GM08714 (cell line): ENCODE results near the gene PHOX2B.

Source experiments
- H3K4me3 ChIP-seq: fragments of 200-500 bp; sonication (Bioruptor generic); 2 replicates; pipeline ENCODE4 v1.5.1; 2014; ENCODE audit warnings: mild to moderate bottlenecking, low read length, inconsistent platforms
- ZNF274 ChIP-seq: IDR thresholded peaks from 2 replicates; pipeline ENCODE4 v1.6.1; 2012; ENCODE audit warnings: mild to moderate bottlenecking, low read depth, low read length

The PHOX2B gene

GRCh38 chr4:41748571-41749475 lies at the start of gene PHOX2B:
Gene PHOX2B, minus strand, starts transcription at chr4:41748725. Its CDS starts 115 bp downstream, at chr4:41748610.
- TF ChIP-seq ZNF274 = no peak
- H3K4me3 ChIP-seq = no peak within 1 kb of the TSS

- no peak overlapping the region for H3K4me3 ChIP-seq
- no peak for TF ChIP-seq ZNF274
Measured at GRCh38 chr4:41797260-41797659, 48.7 kb upstream of the PHOX2B start.

GRCh38 chr4:41796545-41797210 lies 48.2 kb upstream of the PHOX2B start:
- no peak for TF ChIP-seq ZNF274
- H3K4me3 ChIP-seq = no peak overlapping the region

DNA sequence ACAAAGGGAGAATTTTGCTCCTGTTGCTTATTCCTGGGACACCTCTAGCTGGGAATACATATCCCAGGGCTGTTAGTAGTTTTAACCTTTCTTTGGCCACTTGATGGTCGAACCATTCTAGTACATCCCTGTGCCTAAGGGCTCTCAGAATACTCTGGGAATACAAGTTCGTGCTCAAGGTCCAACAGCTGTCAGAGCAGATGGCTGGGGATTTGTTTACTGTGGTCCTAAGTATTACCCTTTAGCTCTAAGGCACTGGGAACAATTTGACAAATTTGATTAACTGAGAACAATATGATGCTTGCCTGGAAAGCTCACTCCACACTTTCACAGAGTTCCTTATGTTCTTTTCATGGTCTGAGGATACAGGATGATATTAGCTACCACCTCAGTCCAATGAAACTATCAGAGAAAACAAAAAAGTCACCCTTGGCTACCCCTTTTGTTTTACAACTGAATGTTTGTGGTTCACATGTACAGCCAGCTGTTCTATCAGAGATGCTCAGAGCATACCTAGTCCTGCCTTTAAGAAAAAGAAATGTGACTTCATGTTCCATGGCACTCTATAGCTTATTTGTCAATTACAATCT lies 47.4 kb upstream of the PHOX2B start:
- no peak for TF ChIP-seq ZNF274
- no peak overlapping the region for H3K4me3 ChIP-seq

GRCh38 chr4:41792166-41792565 lies 43.6 kb upstream of the PHOX2B start:
- no peak for TF ChIP-seq ZNF274
- H3K4me3 ChIP-seq = no peak overlapping the region

DNA sequence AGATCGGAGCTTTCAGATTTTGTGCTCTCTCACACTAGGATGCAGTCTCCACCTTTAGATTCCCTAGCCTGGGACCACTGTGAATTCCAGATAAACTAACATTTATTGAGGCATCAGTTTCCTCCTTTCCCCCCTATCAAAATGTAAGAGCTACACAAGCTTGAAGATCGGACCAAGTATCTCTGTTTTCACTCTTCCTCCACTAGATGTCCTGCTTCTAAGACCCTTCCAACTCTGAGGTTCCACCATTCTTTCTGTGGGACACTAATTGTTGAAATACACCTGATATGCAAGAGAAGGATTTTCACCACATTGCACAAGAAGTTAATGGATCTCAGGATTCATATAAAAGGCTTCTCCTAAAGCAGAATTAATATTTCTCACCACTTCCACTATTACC lies 43.0 kb upstream of the PHOX2B start:
- TF ChIP-seq ZNF274 = no peak
- no peak overlapping the region for H3K4me3 ChIP-seq

- TF ChIP-seq ZNF274 = no peak
- H3K4me3 ChIP-seq = no peak overlapping the region
Measured at GRCh38 chr4:41787931-41788330, 39.4 kb upstream of the PHOX2B start.

DNA sequence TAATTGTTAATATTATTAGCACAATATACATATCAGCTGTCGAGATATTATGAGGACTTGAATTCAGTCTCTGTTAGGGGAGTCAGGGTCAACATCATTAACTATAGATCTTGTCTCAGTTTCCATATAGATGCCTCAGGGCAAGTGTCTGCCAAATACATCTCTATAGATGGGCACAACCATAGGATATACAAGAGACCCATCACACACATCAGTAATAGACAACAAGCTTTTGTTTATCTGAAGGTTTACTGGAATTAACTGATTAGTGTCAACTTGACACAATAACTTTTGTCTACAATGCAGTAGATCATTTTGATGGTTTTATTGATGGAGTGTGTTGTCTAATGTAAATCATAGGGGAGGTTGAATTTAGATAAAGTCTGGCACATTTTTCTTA lies 37.1 kb upstream of the PHOX2B start:
- H3K4me3 ChIP-seq = no peak overlapping the region

GRCh38 chr4:41784191-41784979 lies 35.9 kb upstream of the PHOX2B start:
- TF ChIP-seq ZNF274 = no peak
- H3K4me3 ChIP-seq = no peak overlapping the region

More for the DNA sequence above, 37.1 kb upstream of the PHOX2B start:
- no peak for TF ChIP-seq ZNF274

- no peak overlapping the region for H3K4me3 ChIP-seq
- TF ChIP-seq ZNF274 = no peak
Measured at GRCh38 chr4:41776466-41776865, 27.9 kb upstream of the PHOX2B start.

DNA sequence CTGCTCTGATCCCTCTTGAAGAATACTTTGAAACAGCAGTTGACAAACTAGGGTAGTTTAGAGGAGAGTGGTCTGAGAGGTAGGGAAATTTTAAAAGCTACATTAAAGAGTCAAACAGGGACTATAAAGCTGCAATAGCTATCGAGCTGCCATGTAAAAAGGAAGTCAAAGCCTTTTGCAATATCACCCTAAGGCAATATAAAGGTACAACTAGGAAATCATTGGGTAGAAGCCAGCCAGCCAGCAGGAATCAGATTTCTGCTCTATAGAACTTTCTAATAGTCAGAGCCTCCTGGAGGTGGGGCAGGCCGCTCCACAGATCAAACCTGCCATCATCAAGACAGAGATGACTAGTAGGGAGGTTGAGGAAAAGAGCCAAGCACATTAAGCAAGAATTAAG lies 15.2 kb upstream of the PHOX2B start:
- H3K4me3 ChIP-seq = no peak overlapping the region
- TF ChIP-seq ZNF274 = no peak

DNA sequence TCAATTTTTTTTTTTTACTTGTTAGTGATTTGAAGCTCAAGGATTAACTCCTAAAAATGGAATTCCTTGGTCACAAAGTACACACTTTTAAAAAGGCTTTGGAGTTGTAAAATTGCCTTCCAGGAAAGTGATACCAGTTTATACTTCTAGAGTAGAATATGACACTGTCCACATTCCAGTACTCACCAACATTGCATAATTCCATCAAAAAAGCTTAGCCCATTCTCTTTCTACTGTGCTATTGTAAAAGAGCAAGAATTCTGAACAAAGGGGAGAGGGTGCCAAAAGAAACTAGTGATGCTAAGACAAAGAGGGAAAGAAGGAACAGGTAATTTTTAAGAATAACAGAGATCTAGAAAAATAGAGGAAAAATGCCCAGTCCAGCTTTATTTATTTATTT lies 10.4 kb upstream of the PHOX2B start:
- H3K4me3 ChIP-seq = no peak overlapping the region
- no peak for TF ChIP-seq ZNF274

DNA sequence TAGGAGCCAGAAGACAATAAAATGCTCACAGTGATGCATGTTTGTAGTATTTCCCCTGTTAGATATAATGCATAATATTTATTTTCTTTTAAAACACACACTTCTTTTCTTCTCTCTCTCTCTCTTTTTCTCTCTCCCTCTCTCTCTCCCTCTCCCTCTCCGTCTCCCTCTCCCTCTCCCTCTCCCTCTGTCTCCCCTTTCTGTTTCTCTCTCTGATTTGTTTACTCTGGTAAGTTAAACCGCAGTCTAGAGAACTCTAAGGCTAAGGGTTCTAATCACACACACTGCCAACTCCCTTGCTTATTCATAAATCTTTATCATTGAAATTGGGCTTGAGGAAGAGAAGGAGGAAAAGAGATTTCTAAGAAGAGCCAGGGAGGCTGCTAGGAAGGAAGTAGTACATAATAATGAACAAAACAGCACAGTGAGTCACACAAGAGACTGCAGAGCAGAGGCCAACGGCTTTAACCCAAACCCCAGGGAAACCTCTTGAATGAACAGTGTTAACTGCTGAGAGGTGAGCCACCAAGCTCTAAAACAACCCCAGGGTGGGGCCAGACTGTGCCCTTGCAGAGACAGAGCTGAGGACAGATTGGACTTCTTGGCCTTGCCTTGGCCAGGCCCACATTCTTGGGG lies 9.1 kb upstream of the PHOX2B start:
- H3K4me3 ChIP-seq = no peak overlapping the region
- no peak for TF ChIP-seq ZNF274

- H3K4me3 ChIP-seq = no peak overlapping the region
- TF ChIP-seq ZNF274 = no peak
Measured at GRCh38 chr4:41753942-41754341, 5.4 kb upstream of the PHOX2B start.
